Rectal smooth muscle tissue (tissue), 1 donor: Measurements from ENCODE around the gene AK9.

Experiments used
- H3K27ac ChIP-seq: one replicate; pipeline ENCODE4 v1.7.0; 2013; ENCODE audit warnings: low read depth, low read length, inconsistent platforms
- H3K27me3 ChIP-seq: one replicate; pipeline ENCODE4 v1.7.0; 2013; ENCODE audit warnings: low read length; ENCODE audit not compliant: control insufficient read depth, insufficient read depth
- H3K36me3 ChIP-seq: one replicate; pipeline ENCODE4 v1.7.0; 2013; ENCODE audit warnings: low read length; ENCODE audit not compliant: control insufficient read depth, insufficient read depth
- H3K4me1 ChIP-seq: one replicate; pipeline ENCODE4 v1.7.0; 2013; ENCODE audit warnings: low read length; ENCODE audit not compliant: control insufficient read depth, insufficient read depth
- H3K4me3 ChIP-seq: one replicate; pipeline ENCODE4 v1.7.0; 2013; ENCODE audit warnings: low read length
- H3K9ac ChIP-seq: one replicate; pipeline ENCODE4 v1.7.0; 2013; ENCODE audit warnings: low read length

Gene AK9

GRCh38 chr6:109454496-109455436, 236.2 kb downstream of the AK9 start:
- Histone ChIP-seq H3K27ac (peak overlapping the region; percentile 48), H3K27me3 (no peaks in the 10 kb centered on the region), H3K9ac (peak overlapping the region; percentile 82), H3K4me3 (peak overlapping the region; percentile 97), H3K36me3 (peaks cover 8% of the 10 kb centered on the region), H3K4me1 (peaks cover 3% of the 10 kb centered on the region)

GRCh38 chr6:109453594-109454495, 237.2 kb downstream of the AK9 start:
- no peak overlapping the region for H3K9ac ChIP-seq
- peaks cover 8% of the 10 kb centered on the region for H3K36me3 ChIP-seq
- no peaks in the 10 kb centered on the region for H3K27me3 ChIP-seq
- H3K4me3 ChIP-seq: peak overlapping the region; percentile 52
- H3K27ac ChIP-seq: no peak overlapping the region
- H3K4me1 ChIP-seq: peaks cover 3% of the 10 kb centered on the region

GRCh38 chr6:109453156-109453555, 237.8 kb downstream of the AK9 start:
- peaks cover 8% of the 10 kb centered on the region for H3K36me3 ChIP-seq
- no peak overlapping the region for H3K27ac ChIP-seq
- no peak overlapping the region for H3K9ac ChIP-seq
- no peak overlapping the region for H3K4me3 ChIP-seq
- no peaks in the 10 kb centered on the region for H3K27me3 ChIP-seq
- peaks cover 3% of the 10 kb centered on the region for H3K4me1 ChIP-seq

GRCh38 chr6:109452181-109452580, 238.8 kb downstream of the AK9 start:
- peaks cover 3% of the 10 kb centered on the region for H3K4me1 ChIP-seq
- peaks cover 8% of the 10 kb centered on the region for H3K36me3 ChIP-seq
- no peak overlapping the region for H3K4me3 ChIP-seq
- H3K9ac ChIP-seq: no peak overlapping the region
- H3K27ac ChIP-seq: no peak overlapping the region
- no peaks in the 10 kb centered on the region for H3K27me3 ChIP-seq

GRCh38 chr6:109451376-109451775, 239.6 kb downstream of the AK9 start:
- Histone ChIP-seq H3K4me3 (no peak overlapping the region), H3K27ac (no peak overlapping the region), H3K36me3 (peaks cover 11% of the 10 kb centered on the region), H3K9ac (no peak overlapping the region), H3K27me3 (no peaks in the 10 kb centered on the region), H3K4me1 (peaks cover 3% of the 10 kb centered on the region)

- Histone ChIP-seq H3K4me1 (peaks cover 3% of the 10 kb centered on the region), H3K9ac (no peak overlapping the region), H3K36me3 (peaks cover 11% of the 10 kb centered on the region), H3K27ac (no peak overlapping the region), H3K27me3 (no peaks in the 10 kb centered on the region), H3K4me3 (no peak overlapping the region)
Measured at GRCh38 chr6:109450801-109451200, 240.2 kb downstream of the AK9 start.

GRCh38 chr6:109449795-109450673, 241.0 kb downstream of the AK9 start:
- Histone ChIP-seq H3K9ac (no peak overlapping the region), H3K27me3 (no peaks in the 10 kb centered on the region), H3K27ac (no peak overlapping the region), H3K36me3 (peaks cover 11% of the 10 kb centered on the region), H3K4me3 (no peak overlapping the region), H3K4me1 (no peaks in the 10 kb centered on the region)

- Histone ChIP-seq H3K9ac (no peak overlapping the region), H3K27ac (no peak overlapping the region), H3K4me3 (no peak overlapping the region), H3K36me3 (peaks cover 11% of the 10 kb centered on the region), H3K4me1 (no peaks in the 10 kb centered on the region), H3K27me3 (no peaks in the 10 kb centered on the region)
Measured at GRCh38 chr6:109449064-109449794, 241.8 kb downstream of the AK9 start.

- no peaks in the 10 kb centered on the region for H3K27me3 ChIP-seq
- H3K36me3 ChIP-seq: peaks cover 14% of the 10 kb centered on the region
- H3K4me3 ChIP-seq: no peak overlapping the region
- H3K9ac ChIP-seq: no peak overlapping the region
- H3K27ac ChIP-seq: no peak overlapping the region
- no peaks in the 10 kb centered on the region for H3K4me1 ChIP-seq
Measured at GRCh38 chr6:109448615-109449014, 242.4 kb downstream of the AK9 start.

GRCh38 chr6:109447878-109448555, 243.0 kb downstream of the AK9 start:
- no peak overlapping the region for H3K9ac ChIP-seq
- peaks cover 11% of the 10 kb centered on the region for H3K36me3 ChIP-seq
- H3K27me3 ChIP-seq: no peaks in the 10 kb centered on the region
- H3K4me1 ChIP-seq: no peaks in the 10 kb centered on the region
- no peak overlapping the region for H3K4me3 ChIP-seq
- no peak overlapping the region for H3K27ac ChIP-seq

GRCh38 chr6:109447087-109447486, 243.9 kb downstream of the AK9 start:
- no peak overlapping the region for H3K9ac ChIP-seq
- peaks cover 17% of the 10 kb centered on the region for H3K36me3 ChIP-seq
- no peaks in the 10 kb centered on the region for H3K4me1 ChIP-seq
- H3K4me3 ChIP-seq: no peak overlapping the region
- no peak overlapping the region for H3K27ac ChIP-seq
- no peaks in the 10 kb centered on the region for H3K27me3 ChIP-seq
